GM19351 (cell line): ENCODE measurements around the gene ZNF331.

Experiments
- ATAC-seq: cut with Tn5 transposase; IDR thresholded peaks from one replicate; pipeline ENCODE4 v1.9.1; 2021; ENCODE audit warnings: mild to moderate bottlenecking, moderate library complexity; ENCODE audit not compliant: unreplicated experiment

ZNF331 gene

DNA sequence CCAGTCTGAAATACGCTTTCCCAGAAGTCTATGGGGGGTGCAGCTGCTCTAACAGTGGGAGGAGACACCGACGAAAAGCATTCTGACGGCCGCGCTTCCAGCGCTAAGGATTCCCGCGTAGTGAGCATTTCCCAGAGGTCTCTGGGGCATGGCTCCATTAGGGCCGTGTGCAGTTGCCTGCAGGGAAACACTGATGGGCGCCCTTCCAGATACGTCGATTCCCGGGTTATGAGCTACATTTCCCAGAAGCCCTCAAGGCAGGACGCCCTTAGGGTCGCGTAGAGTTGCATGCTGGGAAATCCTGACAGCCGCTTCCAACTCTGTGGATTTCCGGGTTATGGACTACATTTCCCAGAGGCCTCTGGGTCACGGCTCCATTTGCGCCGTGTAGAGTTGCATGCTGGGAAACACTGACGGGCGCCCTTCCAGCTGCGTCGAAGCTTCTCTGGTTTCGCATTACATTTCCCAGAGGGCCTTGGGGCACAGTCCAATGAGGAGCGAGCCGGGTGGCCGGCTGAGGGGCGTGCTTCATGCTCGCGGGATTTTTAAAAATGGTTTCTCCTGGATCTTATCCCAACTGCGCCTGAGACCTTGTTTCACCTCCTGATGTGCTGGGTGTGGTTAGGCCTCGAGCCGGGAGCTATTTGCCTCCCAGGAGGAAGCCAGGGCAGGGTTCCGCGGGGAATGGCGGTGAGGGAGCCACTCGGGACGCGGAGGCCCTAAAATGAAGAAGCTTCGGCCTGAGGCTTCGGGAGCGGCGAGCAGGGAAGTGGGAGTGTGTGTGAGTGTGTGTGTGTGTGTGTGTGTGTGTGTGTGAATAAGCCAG is 17.2 kb upstream of the ZNF331 start:
- peak; percentile 97 for ATAC-seq

DNA sequence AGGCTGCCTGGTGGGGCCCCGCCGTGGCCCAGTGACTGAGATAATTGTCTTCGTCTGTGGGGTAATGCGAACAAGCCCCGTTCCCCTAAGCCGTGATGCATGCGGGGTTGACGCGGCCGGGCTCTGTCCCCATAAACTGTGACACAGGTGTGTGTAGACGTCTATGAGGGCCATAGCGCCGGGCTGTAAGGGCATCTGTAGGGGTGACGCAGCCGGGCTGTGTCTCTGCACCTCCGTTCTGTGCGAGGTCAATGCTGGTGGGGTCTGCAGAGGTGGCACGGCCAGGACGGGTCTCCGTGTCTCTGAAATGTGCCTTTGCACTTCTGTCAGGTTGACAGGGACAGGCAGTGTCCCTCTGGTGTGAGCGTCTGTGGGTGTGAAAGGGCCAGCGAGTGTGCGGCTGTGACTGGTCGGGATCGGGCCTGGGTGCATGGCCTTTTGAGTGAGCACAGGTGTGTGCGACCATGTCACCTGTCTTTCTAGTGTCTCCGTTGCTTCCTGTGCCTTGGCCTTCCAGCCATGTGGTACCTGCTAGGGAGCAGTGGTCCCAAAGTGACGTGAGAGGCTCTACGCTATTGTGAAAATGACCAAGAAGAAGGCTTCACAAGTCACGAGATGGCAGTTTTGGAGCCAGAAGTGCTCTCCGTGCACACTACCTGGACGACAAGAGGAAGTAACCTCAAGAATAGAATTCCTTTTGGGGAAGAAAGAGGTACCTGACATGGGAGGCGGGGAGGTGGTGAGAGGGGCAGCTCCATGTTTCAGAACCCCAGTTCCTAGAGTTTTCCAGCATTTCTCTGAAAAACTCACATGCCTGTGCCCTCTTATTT is 16.4 kb upstream of the ZNF331 start:
- no peak for ATAC-seq

DNA sequence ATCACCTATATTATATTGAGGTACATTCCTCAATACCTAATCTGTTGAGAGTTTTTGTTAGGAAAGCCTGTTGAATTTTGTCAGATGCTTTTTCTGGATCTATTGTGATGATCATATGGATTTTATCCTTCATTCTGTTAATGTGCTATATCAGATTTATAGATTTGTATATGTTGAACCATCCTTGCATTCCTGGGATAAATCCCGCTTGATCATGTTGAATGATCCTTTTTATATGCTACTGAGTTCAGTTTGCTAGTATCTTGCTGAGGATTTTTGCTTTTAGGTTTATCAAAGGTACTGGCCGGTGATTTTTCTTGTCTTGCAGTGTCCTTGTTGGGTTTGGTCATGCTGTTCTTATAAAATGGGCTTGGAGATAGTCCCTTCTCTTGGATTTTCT is 12.0 kb upstream of the ZNF331 start:
- ATAC-seq = no peak

DNA sequence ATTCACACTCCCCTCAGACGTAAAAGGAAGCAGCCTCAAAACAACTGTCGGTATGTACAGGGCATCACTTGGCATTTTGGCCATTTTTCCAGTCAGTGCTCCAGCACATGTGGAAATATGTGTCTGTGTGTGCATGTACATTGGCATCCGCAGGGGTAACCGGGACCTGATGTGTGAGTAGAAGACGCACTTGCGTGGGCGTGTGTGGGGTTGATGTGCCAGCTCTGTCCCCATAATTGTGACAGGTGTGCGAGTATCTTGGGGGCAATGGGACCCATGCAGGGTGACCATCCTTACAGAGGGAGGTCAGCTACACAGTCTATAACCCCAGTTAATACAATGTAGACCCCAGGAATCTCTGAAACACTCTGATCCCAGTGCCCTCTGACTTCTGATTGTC is 7.3 kb upstream of the ZNF331 start:
- ATAC-seq = no peak

DNA sequence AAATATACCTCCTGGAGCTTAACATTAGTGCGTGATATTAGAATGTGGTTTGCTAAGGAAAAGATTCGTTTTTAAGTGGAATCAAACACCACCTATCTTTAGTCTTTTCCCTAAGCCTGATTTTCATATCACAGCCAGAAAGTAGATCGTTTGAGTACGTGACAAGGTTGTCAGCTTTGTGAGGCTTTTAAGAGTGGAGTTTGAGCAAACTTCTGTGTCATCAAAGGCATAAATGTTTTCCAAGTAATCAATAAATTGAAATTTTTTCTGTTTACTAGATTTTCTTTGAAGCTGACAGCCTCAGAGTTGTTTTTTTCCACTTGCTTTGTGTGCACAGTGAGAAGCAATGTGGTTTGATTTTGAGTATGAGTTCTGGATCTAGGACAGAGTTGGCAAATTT is 6.5 kb upstream of the ZNF331 start:
- no peak for ATAC-seq

DNA sequence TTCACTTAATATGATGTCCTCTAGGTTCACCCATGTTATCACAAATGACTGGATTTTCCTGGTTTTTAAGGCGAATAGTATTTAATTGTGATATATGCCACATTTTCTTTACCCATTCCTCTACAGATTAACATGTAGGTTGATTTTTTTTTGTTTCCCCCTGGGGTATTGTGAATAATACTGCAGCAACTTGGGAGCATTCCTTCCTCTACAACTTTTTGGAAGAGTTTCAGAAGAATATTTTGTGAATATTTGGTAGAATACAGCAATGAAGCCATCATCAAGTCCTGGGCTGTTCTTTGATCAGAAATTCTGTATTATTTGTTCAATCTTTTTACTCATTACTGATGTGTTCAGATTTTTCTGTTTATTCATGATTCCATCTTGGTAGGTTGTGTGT is 5.6 kb upstream of the ZNF331 start:
- no peak for ATAC-seq

DNA sequence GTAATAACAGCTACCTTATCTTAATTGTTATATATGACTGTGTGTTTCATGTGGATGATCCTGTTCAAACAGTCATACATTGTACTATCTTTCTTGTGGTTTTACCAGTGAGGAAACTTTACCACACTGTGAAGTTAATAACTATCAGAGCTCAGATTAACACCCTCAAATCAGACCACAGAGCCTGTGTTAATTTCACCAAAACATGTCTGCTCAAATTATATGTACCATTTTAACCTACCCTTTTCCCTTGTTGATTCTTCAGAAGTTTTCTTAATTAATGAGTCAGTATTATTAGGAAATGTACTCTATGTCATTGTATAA is 1.8 kb upstream of the ZNF331 start:
- no peak for ATAC-seq

DNA sequence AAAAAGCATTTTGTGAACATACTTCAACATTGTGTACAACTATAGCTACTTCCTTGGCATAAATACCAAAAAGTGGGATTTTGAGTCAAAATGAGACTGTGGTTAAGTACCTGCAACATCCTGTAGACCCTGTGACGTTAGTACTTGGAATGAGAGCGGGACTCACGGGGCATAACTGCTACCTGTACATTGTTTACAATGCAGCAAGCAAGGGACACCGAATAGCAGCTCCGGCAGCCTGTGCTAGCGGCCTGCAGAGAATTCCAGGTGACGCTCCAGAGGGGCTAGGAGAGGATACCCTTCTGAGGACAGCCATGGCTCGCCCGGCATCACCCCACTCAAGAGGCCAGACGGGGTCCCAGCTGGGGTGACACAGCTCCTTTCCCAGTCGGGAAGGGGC is 824 bp upstream of the ZNF331 start:
- ATAC-seq = peak; percentile 24

DNA sequence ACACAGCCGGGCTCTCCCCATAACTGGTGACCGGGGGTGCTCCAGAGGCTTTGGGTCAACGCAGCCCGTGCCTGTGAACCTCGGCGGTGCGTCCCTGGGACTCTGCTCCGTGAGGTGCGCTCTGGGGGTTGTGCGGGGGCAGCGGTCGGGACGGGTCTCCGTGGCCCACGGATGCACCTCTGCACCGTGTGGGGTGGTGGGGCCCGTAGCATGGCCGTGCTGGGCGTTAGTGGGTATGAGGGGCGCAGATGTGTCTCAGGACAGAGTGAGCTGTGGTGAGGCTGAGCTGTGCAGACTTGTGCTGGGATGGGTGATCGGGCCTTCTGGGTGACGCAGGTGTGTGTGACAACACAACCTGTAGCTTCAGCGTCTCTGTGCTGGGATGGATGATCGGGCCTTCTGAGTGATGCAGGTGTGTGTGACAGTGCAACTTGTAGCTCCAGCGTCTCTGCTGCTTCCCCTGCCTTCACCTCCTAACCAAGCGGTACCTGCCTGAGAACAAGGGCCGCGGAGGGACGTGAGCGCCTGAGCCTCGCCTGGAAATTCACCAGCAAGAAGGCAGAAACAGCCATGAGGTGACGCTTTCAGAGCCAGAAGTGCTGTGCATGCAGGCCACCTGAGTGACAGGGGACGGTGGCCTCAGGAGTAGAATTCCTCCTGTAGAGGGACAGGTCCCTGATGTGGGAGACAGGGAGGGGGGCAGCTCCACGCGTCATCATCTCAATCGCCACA is 599 bp downstream of the ZNF331 start:
- ATAC-seq = no peak

DNA sequence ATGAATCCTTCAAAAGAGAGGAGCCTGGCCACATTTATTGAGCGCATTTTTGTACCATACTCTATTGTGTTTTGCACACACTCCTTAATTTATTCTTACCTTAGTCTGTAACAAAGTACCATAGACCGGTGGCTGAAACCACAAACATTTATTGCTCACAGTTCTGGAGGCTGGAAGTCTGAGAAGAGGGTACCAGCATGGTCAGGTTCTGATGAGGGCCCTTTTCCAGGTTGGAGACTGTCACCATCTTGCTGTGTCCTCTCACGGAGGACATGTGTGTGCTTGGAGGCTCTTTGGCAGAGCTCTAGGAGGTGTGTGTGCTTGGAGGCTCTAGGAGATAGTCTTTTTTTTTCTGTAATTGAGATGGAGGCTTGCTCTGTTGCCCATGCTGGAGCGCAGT is 2.1 kb downstream of the ZNF331 start:
- ATAC-seq = no peak

DNA sequence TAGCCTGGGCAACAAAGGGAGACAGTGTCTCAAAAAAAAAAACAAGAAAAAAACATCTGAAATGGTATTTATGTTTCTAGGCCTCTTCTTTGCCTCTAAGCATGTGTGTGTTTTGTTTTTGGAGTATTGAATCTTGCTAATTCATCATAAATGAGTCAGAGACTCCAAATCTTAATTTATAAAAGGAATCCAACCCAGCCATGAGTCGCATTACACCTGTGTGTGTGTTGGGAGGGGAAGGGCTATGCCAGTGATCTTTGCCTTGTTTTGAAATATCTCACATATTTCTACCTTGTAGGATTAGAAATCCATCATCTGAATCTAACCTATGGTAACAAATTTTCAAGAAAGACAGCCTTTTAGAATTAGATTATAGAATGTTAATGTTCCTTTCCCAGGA is 4.0 kb downstream of the ZNF331 start:
- no peak for ATAC-seq

DNA sequence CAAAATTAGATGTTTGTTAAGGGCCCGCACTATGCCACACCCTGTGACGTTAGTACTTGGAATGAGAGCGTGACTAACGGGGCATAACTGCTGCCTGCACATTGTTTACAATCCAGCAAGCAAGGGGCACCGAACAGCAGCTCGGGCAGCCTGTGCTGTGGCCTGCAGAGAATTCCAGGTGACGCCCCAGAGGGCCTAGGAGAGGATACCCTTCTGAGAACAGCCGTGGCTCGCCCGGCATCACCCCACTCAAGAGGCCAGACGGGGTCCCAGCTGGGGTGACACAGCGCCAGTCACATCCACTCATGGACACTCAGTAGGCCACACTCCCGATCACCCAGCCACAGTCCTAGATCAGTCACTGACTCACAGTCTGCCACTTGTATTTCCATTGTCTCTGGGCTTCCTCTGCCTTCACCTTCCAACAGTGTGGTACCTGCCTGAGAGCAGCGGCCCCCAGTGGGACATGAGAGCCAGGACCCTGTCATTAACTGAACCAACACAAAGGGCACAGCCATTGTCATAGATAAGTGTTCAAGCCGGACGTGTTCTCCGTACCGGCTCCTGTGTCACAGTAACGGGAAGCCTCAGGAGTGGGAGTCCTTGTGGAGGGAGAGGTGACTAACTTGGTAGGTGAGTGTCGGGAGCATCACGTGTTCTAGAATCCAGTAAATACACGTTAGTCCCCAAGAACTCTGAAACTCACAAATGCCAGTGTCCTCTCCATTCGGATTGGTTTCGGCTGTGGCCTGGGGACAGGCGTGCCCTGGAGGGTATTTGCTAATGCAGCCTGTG is 7.5 kb downstream of the ZNF331 start:
- ATAC-seq = no peak

DNA sequence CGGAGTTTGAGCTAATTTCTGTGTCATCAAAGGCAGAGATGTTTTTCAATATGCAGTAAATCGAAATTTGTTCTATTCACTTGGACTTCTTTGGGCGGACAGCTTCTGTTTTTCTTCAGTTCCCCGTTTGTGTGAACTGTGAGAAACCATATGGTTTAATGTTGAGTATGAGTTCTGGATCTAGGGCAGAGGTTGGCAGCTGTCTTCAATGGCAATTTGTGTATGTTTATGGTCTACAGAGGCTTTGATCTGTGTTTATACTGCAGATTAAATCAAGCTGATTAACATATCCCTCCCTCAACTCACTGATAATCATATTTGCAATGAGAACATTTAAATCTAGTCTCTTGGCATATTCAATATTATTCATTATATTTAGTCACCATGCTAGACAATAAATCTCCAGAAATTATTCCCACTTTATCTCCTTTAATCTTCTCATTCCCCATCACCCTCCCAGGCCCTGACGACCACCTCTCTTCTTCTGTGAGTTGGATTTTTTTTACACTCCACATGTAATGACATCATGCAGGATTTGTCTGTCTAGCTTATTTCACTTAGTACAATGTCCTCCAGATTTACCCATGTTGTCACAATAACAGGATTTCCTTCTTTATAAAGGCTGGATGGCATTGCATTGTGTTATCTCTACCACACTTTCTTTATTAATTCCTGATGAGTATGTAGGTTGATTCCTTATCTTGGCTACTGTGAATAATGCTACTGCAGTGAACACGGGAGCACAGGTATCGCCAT is 9.0 kb downstream of the ZNF331 start:
- ATAC-seq = no peak

DNA sequence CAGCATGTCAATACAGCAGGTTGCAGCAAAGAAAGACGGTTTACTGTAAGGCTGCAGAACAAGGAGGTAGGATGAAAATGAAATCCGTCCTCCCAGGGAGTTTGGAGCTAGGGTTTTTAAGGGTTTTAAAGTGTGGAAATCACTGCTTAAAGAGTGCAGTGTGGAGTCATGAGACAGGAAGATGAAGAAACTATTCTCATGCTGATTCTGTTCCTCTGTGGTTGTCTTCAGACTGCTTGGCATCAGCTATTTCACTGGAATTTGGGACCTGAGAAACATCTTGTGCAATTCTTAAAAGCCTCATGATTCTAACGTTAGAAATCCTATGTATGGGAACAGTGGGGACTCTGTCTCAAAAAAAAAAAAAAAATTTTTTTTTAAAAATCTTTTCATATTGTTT is 11.4 kb downstream of the ZNF331 start:
- no peak for ATAC-seq

DNA sequence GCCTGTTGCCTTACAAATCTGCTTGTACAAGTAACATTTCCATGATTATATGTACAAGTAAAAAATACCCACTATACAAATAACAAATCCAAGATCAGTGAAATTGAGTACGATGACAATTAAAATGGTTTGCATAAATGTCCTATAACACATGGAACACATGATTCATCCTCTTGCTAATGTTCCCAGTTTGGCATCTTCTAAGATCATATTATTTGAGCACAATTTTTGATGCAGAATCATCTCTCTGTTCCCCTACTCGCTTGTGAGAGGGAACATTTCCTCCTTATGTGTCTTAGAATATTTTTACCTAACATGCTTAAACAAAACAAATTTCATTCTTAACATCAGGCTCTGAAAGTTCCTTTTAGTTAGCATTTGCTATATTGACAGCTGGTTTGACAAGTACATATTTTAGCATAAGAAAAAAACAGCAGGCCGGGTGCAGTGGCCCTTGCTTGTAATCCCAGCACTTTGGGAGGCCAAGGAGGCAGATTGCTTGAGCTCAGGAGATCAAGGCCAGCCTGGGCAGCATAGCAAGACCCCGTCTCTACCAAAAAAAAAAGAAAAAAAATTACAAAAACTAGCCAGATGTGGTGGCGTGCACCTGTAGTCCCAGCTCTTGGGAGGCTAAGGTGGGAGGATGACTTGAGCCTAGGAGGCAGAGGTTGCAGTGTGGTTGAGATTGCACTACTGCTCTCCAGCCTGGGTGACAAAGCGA is 14.2 kb downstream of the ZNF331 start:
- ATAC-seq = no peak

DNA sequence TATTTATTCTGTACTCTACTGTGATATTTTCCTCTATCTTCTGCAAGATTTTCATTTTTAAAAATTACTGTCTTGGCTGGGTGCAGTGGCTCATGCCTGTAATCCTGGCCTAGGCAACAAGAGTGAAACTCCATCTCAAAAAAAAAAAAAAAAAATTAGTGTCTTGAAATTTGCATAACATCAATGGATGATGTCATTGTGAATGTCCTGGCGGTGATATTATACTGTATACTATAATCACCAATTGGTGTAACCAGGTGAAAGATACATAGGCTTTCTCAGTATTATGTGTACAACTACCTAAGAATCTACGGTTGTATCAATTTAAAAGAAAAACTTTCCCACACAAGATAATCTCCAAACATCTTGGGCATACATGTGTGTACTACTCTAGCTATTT is 15.2 kb downstream of the ZNF331 start:
- no peak for ATAC-seq

DNA sequence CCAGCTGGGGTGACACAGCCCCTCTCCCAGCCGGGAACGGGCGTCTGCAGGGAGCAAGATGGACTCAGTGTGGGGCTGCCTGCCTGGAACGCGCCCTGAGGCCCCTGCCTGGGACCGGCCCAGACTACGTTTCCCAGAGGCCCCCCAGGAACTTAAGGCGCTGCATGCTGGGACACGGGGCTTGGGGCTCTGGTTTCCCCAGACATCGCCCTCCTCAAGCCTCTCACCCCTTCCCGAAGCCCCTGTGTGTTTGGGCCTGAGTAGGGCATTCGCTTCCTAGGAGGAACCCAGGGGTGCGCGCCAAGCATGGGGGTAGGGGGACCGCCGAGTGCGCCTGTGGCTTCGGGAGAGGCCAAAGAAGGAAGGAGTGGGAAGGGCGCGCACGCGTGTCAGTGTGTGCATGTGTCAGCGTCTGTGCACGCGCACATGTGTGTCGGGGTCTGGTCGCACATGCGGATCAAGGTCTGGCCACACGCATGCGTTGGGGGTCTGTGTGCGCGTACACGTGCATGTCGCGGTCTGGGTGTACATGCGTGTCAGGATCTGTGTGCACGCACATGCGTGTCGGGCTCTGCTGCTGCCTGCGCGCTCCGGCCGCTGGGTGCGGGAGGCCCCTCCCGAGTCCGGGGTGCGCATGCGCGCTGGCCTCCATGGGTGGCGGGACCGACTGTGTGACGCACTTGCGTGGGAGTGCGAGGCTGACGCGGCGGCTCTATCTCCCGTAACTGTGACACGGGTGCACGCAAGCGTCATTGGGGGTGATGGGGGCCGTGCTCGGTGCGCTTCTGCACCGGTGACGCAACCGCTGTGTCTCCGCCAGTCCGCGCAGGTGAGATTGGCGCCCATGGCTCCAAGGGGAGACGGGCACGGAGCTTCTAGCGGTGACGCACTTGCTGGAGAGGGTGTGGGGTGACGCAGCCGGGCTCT is 16.2 kb downstream of the ZNF331 start:
- peak; percentile 78 for ATAC-seq

DNA sequence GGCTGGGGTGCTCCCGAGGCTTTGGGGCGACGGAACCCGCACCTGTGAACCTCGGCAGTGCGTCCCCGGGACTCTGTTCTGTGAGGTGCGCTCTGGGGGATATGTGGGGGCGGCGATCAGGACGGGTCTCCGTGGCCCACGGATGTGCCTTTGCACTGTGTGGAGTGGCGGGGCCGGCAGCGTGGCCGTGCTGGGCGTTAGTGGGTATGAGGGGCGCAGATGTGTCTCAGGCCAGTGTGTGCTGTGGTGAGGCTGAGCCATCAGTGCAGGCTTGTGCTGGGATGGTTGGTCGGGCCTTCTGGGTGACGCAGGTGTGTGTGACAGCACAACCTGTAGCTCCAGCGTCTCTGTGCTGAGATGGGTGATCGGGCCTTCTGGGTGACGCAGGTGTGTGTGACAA is 16.9 kb downstream of the ZNF331 start:
- no peak for ATAC-seq

DNA sequence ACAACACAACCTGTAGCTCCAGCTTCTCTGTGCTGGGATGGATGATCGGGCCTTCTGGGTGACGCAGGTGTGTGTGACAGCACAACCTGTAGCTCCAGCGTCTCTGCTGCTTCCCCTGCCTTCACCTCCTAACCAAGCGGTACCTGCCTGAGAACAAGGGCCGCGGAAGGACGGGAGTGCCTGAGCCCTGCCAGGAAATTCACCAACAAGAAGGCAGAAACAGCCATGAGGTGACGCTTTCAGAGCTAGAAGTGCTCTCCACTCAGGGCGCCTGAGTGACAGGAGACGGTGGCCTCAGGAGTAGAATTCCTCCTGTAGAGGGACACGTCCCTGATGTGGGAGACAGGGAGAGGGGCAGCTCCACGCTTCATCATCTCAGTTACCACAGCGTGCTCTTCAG is 17.4 kb downstream of the ZNF331 start:
- no peak for ATAC-seq
